Activated naive CD8-positive, alpha-beta T cell treated with anti-CD3 and anti-CD28 coated beads, Interleukin-2, amount 50 U/mL, for 16 hours (primary cell): Measurements from ENCODE around the gene FRAT1.
A peak's percentile ranks its signal among the peaks of the same experiment; 100 is the strongest.
"Not testable (repeated sequence)": the region's sequence is repeated elsewhere in the genome, so short reads cannot be mapped to it uniquely, and the experiment has no call there.

Source experiments
- DNase-seq: peaks from one replicate; pipeline ENCODE4 v3.0.0-alpha.2; 2020; ENCODE audit warnings: low read depth, low spot score

FRAT1 gene

GRCh38 chr10:97318772-97319651 is at the start of gene FRAT1:
FRAT1 (plus strand) TSS chr10:97319271; CDS start chr10:97319454, 183 bp downstream.
- DNase-seq, result peak; percentile 66

- no peak for DNase-seq
Observed at GRCh38 chr10:97270523-97271154, 48.4 kb upstream of the FRAT1 start.

GRCh38 chr10:97273700-97274099 is 45.4 kb upstream of the FRAT1 start:
- no peak for DNase-seq

GRCh38 chr10:97274828-97275227 is 44.2 kb upstream of the FRAT1 start:
- DNase-seq, result no peak

- no peak for DNase-seq
Observed at GRCh38 chr10:97277551-97277950, 41.5 kb upstream of the FRAT1 start.

GRCh38 chr10:97278491-97278989 is 40.5 kb upstream of the FRAT1 start:
- no peak for DNase-seq

- DNase-seq, result no peak
Observed at GRCh38 chr10:97279121-97279815, 39.8 kb upstream of the FRAT1 start.

- DNase-seq, result no peak
Observed at GRCh38 chr10:97280783-97281182, 38.3 kb upstream of the FRAT1 start.

- DNase-seq, result not testable (repeated sequence)
Observed at GRCh38 chr10:97290076-97290475, 29.0 kb upstream of the FRAT1 start.

GRCh38 chr10:97290576-97291356 is 28.3 kb upstream of the FRAT1 start:
- not testable (repeated sequence) for DNase-seq

GRCh38 chr10:97291357-97292096 is 27.5 kb upstream of the FRAT1 start:
- DNase-seq, result no peak

GRCh38 chr10:97292097-97292861 is 26.8 kb upstream of the FRAT1 start, which contains the start of gene ARHGAP19:
ARHGAP19 (minus strand) TSS chr10:97292637; CDS start chr10:97292627, 10 bp downstream.
- peak; percentile 87 for DNase-seq

- DNase-seq, result no peak
Observed at GRCh38 chr10:97292862-97293198, 26.2 kb upstream of the FRAT1 start.

GRCh38 chr10:97297556-97298222 is 21.4 kb upstream of the FRAT1 start:
- DNase-seq, result no peak

- DNase-seq, result no peak
Observed at GRCh38 chr10:97298223-97298571, 20.9 kb upstream of the FRAT1 start.

- no peak for DNase-seq
Observed at GRCh38 chr10:97300980-97301379, 18.1 kb upstream of the FRAT1 start.

GRCh38 chr10:97302088-97302791 is 16.8 kb upstream of the FRAT1 start:
- no peak for DNase-seq

GRCh38 chr10:97307441-97307840 is 11.6 kb upstream of the FRAT1 start:
- DNase-seq, result no peak
